Neural progenitor cell (in vitro differentiated cells): ENCODE measurements around the gene RBCK1.

ENCODE experiments used
- CTCF ChIP-seq: fragments of 200-600 bp; sonication (generic); IDR thresholded peaks from 2 replicates; pipeline ENCODE4 v1.5.1; 2017; ENCODE audit warnings: antibody characterized with exemption, mild to moderate bottlenecking
- EZH2phosphoT487 ChIP-seq: fragments of 200-600 bp; sonication (generic); IDR thresholded peaks from 2 replicates; pipeline ENCODE4 v1.6.1; 2017; ENCODE audit warnings: antibody characterized with exemption

GRCh38 chr20:437787-438486 is 29.8 kb downstream of the RBCK1 start:
- TF ChIP-seq CTCF (no peak), EZH2phosphoT487 (no peak)
